ENCODE data around the gene GAK. TPM values are rescaled to one million over a fixed set of nuclear protein-coding genes. Genes with fewer than 3 reads are reported as not detected.

Gene GAK
- polyA plus RNA-seq, 1 donor (not counting 4 experiments of a cell fraction or from before 2014, with no cell fraction given) = 18.4 TPM

DNA sequence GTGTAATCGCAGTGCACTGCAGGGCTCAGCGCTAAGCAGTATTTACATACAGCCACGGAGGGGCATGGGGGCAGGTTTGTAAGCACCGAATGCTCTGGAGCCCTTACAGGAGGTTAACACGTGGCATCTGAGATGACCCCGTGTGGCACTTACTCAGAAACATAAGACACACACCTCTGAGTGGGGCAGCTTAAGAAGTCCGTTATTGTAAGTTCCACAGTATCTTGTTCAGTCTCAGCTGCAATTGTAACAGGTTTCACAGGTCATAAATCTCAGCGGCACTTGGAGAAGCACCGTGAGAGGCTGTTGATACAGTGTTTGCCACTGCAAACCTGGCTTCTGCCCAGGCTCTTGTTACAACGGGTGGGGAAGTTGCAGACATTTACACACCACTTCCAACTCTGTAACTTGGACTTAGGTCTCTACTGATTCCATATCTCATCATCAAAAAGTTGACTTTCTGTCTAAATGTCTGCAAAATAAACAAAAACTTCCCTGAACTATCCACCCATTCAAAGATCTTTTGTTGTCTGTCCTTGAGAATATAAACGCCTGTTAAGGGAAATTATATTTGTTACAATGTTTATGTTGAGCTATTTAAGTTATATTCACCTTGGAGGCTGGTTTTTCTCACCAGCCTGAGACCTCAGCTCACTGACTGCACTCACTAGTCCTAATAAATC is 116.5 kb downstream of the GAK start:
- Histone ChIP-seq H3K4me1 (ENCODE audit: control insufficient read depth, extremely low read depth, insufficient read depth, low read length) (no peaks in the 10 kb centered on the region), H3K36me3 (ENCODE audit: control insufficient read depth in 2 of 2, extremely low read depth in 1 of 2, insufficient read depth in 2 of 2, low read length in 2 of 2) (no peaks in the 10 kb centered on the region), H3K9me3 (ENCODE audit: control insufficient read depth, low read depth, low read length) (peaks cover 2% of the 10 kb centered on the region), H3K4me3 (ENCODE audit: control insufficient read depth in 2 of 3, extremely low read depth in 1 of 3, insufficient read depth in 2 of 3, low read depth in 1 of 3, low read length in 3 of 3) (no peak overlapping the region), H3K9ac (ENCODE audit: control insufficient read depth, extremely low read depth, insufficient read depth, low read length) (no peak overlapping the region), H3K27ac (ENCODE audit: control insufficient read depth, insufficient read depth, low read length) (no peak overlapping the region), H2AFZ (ENCODE audit: control insufficient read depth, low read length) (no peak overlapping the region), H3K4me2 (ENCODE audit: control insufficient read depth, extremely low read depth, insufficient read depth, low read depth, low read length) (no peak overlapping the region), H3K27me3 (ENCODE audit: control insufficient read depth, extremely low read depth, insufficient read depth, low read length) (peaks cover 37% of the 10 kb centered on the region), H3K79me2 (ENCODE audit: control insufficient read depth, insufficient read depth, low read length) (no peaks in the 10 kb centered on the region), H4K20me1 (ENCODE audit: control insufficient read depth, extremely low read depth, insufficient read depth, low read length) (no peaks in the 10 kb centered on the region), H3K9me1 (ENCODE audit: control insufficient read depth, extremely low read depth, insufficient read depth, low read length) (no peaks in the 10 kb centered on the region)
- DNase-seq (ENCODE audit: low read depth, low spot score) (no peak), FAIRE-seq (no peak)
- TF ChIP-seq EZH2 (IDR thresholded peaks at IDR 0.05; ENCODE audit: low read length) = no peak
- dilution Hi-C loops (cut with MboI; ENCODE audit: extremely low pct_ligation_motif_present, low sequenced_read_pairs) = no loop called here

DNA sequence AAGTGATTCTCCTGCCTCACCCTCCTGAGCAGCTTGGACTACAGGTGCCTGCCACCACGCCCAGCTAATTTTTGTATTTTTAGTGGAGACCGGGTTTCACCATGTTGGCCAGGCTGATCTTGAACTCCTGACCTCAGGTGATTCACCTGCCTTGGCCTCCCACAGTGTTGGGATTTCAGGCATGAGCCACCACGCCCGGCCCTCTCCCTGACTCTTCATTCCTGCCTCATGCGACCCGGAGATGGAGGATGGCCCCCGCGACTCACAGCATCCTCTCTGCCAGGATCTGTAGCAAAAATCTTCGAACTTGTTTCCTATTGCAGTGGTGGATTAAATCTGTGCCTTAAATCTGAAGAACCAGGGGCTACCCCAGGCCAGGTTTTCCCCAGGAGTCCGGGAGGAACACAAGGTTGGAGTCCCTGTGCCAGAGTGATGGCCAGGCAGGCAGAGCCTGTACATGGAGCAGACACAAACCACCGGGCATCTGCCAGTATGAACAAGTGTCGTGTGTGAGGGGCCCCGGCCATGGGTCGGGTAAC is 117.7 kb downstream of the GAK start:
- Histone ChIP-seq H3K4me3 (ENCODE audit: control insufficient read depth in 2 of 3, extremely low read depth in 1 of 3, insufficient read depth in 2 of 3, low read depth in 1 of 3, low read length in 3 of 3) (no peak overlapping the region), H3K36me3 (ENCODE audit: control insufficient read depth in 2 of 2, extremely low read depth in 1 of 2, insufficient read depth in 2 of 2, low read length in 2 of 2) (no peaks in the 10 kb centered on the region), H3K79me2 (ENCODE audit: control insufficient read depth, insufficient read depth, low read length) (no peaks in the 10 kb centered on the region), H3K9ac (ENCODE audit: control insufficient read depth, extremely low read depth, insufficient read depth, low read length) (no peak overlapping the region), H3K27ac (ENCODE audit: control insufficient read depth, insufficient read depth, low read length) (no peak overlapping the region), H3K9me1 (ENCODE audit: control insufficient read depth, extremely low read depth, insufficient read depth, low read length) (no peaks in the 10 kb centered on the region), H2AFZ (ENCODE audit: control insufficient read depth, low read length) (no peak overlapping the region), H3K9me3 (ENCODE audit: control insufficient read depth, low read depth, low read length) (no peaks in the 10 kb centered on the region), H4K20me1 (ENCODE audit: control insufficient read depth, extremely low read depth, insufficient read depth, low read length) (no peaks in the 10 kb centered on the region), H3K27me3 (ENCODE audit: control insufficient read depth, extremely low read depth, insufficient read depth, low read length) (peaks cover 30% of the 10 kb centered on the region), H3K4me2 (ENCODE audit: control insufficient read depth, extremely low read depth, insufficient read depth, low read depth, low read length) (no peak overlapping the region), H3K4me1 (ENCODE audit: control insufficient read depth, extremely low read depth, insufficient read depth, low read length) (no peaks in the 10 kb centered on the region)
- FAIRE-seq (no peak), DNase-seq (ENCODE audit: low read depth, low spot score) (no peak)
- dilution Hi-C loops (cut with MboI; ENCODE audit: extremely low pct_ligation_motif_present, low sequenced_read_pairs) = no loop called here
- TF ChIP-seq EZH2 (IDR thresholded peaks at IDR 0.05; ENCODE audit: low read length) = no peak

DNA sequence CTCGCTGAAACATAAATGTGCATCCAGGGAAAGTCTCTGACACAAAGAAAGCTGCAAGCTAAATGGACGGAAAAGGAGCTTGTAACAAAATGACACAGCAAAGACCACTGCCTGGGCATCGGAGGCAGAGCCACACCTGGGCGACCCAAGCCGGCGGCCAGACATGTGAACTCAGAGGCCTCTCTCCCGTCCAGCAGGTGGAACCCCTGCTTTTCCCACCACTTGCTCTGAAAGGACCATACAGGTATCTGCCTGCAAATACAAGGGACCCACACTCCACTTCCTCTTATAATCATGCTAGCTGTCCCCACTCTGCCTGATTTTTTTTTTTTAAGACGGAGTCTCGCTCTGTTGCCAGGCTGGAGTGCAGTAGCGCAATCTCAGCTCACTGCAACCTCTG is 118.2 kb downstream of the GAK start:
- no peak for TF ChIP-seq EZH2 (IDR thresholded peaks at IDR 0.05; ENCODE audit: low read length)
- TF ChIP-seq, protein P1, sequence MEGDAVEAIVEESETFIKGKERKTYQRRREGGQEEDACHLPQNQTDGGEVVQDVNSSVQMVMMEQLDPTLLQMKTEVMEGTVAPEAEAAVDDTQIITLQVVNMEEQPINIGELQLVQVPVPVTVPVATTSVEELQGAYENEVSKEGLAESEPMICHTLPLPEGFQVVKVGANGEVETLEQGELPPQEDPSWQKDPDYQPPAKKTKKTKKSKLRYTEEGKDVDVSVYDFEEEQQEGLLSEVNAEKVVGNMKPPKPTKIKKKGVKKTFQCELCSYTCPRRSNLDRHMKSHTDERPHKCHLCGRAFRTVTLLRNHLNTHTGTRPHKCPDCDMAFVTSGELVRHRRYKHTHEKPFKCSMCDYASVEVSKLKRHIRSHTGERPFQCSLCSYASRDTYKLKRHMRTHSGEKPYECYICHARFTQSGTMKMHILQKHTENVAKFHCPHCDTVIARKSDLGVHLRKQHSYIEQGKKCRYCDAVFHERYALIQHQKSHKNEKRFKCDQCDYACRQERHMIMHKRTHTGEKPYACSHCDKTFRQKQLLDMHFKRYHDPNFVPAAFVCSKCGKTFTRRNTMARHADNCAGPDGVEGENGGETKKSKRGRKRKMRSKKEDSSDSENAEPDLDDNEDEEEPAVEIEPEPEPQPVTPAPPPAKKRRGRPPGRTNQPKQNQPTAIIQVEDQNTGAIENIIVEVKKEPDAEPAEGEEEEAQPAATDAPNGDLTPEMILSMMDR (optimal IDR thresholded peaks at IDR 0.05 in 1 of 3, IDR thresholded peaks at IDR 0.05 in 1 of 3, conservative IDR thresholded peaks at IDR 0.05 in 1 of 3; ENCODE audit: extremely low read depth in 1 of 3, insufficient read depth in 2 of 3, low read length in 3 of 3) = peak in 1 of 3 experiments; percentile 10
- DNase-seq (ENCODE audit: low read depth, low spot score) (no peak), FAIRE-seq (no peak)
- H3K4me1 ChIP-seq (ENCODE audit: control insufficient read depth, extremely low read depth, insufficient read depth, low read length) = no peaks in the 10 kb centered on the region
- no peaks in the 10 kb centered on the region for H4K20me1 ChIP-seq (ENCODE audit: control insufficient read depth, extremely low read depth, insufficient read depth, low read length)
- H3K36me3 ChIP-seq (ENCODE audit: control insufficient read depth in 2 of 2, extremely low read depth in 1 of 2, insufficient read depth in 2 of 2, low read length in 2 of 2) = no peaks in the 10 kb centered on the region
- H3K27me3 ChIP-seq (ENCODE audit: control insufficient read depth, extremely low read depth, insufficient read depth, low read length) = peaks cover 28% of the 10 kb centered on the region
- H3K79me2 ChIP-seq (ENCODE audit: control insufficient read depth, insufficient read depth, low read length) = no peaks in the 10 kb centered on the region
- dilution Hi-C loops (cut with MboI; ENCODE audit: extremely low pct_ligation_motif_present, low sequenced_read_pairs) = no loop called here
- no peak overlapping the region for H3K9ac ChIP-seq (ENCODE audit: control insufficient read depth, extremely low read depth, insufficient read depth, low read length)
- no peaks in the 10 kb centered on the region for H3K9me1 ChIP-seq (ENCODE audit: control insufficient read depth, extremely low read depth, insufficient read depth, low read length)
- no peaks in the 10 kb centered on the region for H3K9me3 ChIP-seq (ENCODE audit: control insufficient read depth, low read depth, low read length)
- H3K27ac ChIP-seq (ENCODE audit: control insufficient read depth, insufficient read depth, low read length) = no peak overlapping the region
- no peak overlapping the region for H2AFZ ChIP-seq (ENCODE audit: control insufficient read depth, low read length)
- no peak overlapping the region for H3K4me2 ChIP-seq (ENCODE audit: control insufficient read depth, extremely low read depth, insufficient read depth, low read depth, low read length)
- no peak overlapping the region for H3K4me3 ChIP-seq (ENCODE audit: control insufficient read depth in 2 of 3, extremely low read depth in 1 of 3, insufficient read depth in 2 of 3, low read depth in 1 of 3, low read length in 3 of 3)

Data from keratinocyte (primary cell).